ENCODE measurements around the gene GRN.

- TF ChIP-seq CTCF (IDR thresholded peaks at IDR 0.05; ENCODE audit: low read length) (no peak), EZH2 (IDR thresholded peaks at IDR 0.05; ENCODE audit: borderline replicate concordance, low read length) (no peak)
These were observed 25.0 kb upstream of the GRN start for GRCh38 chr17:44320066-44320465.

Data from OCI-LY1 (cell line).